ENCODE measurements around the gene GPR155.
"Not testable (repeated sequence)": the region's sequence is repeated elsewhere in the genome, so short reads cannot be mapped to it uniquely, and the experiment has no call there.

GPR155 gene

GRCh38 chr2:174438146-174438886 is 48.5 kb downstream of the GPR155 start:
- no peak for DNase-seq (ENCODE audit: low read depth in 2 of 2)

- DNase-seq (ENCODE audit: low read depth in 2 of 2), result no peak
Observed at GRCh38 chr2:174436351-174436750, 50.5 kb downstream of the GPR155 start.

DNA sequence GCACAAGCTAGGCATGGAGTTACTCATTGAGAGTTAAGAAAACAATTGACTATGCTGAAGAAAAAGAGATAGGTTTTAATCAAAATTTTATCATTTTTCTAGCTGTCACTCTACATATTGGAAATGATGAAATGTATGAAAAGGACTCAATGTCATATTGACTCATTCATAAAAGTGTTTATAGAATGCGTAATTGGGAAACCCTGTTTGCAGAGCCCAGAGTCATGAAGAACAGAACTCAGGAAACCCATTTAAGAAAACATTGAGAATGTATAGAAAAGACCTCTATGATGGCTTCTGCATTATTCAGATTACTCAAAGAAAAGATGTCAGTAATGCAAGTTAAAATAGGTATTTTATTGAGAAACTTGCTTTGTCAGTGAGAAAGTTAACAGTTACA is 54.9 kb downstream of the GPR155 start:
- no peak for DNase-seq (ENCODE audit: low read depth in 2 of 2)

GRCh38 chr2:174430066-174430465 is 56.8 kb downstream of the GPR155 start:
- DNase-seq (ENCODE audit: low read depth in 2 of 2), result no peak

DNA sequence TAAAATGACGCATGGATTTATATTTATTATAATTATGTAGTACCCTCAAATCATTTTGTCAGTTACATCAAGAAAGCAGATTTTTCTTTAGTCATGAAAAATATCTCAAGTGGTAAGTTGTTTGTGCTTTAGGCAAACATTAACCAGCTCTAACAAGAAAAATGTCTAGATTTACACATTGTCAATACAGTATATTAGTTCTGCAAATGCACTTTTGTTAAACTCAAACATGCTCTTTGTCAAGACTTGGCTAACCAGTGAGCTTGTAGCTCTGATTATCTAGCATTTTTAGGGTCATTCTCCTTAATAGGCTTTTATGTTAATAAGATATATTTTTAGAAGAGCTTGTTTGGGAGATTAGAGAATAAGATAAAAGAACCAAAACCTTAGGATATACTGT is 58.6 kb downstream of the GPR155 start:
- DNase-seq (ENCODE audit: low read depth in 2 of 2), result no peak

GRCh38 chr2:174412256-174412655 is 74.6 kb downstream of the GPR155 start:
- no peak for DNase-seq (ENCODE audit: low read depth in 2 of 2)

DNA sequence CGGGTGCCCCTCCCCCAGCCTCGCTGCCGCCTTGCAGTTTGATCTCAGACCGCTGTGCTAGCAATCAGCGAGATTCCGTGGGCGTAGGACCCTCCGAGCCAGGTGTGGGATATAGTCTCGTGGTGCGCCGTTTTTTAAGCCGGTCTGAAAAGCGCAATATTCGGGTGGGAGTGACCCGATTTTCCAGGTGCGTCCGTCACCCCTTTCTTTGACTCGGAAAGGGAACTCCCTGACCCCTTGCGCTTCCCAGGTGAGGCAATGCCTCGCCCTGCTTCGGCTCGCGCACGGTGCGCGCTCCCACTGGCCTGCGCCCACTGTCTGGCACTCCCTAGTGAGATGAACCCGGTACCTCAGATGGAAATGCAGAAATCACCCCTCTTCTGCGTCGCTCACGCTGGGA is 76.8 kb downstream of the GPR155 start:
- DNase-seq (ENCODE audit: low read depth in 2 of 2), result not testable (repeated sequence)

DNA sequence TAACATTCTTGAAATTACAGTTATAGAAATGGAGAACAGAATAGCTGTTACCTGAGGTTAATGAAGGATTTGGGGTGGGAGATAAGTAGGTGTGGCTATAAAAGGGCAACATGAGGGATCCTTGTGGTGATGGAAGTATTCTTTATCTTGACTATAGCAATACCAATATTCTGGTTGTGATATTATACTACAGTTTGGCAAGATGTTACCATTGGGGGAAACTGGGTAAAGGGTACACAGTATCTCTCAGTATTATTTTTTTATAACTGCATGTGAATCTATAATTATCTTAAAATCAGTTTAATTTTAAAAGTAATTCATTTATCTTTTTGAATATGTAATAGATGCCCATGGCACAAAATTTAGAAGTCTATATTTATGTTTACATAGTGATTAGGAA is 83.2 kb downstream of the GPR155 start:
- no peak for DNase-seq (ENCODE audit: low read depth in 2 of 2)

GRCh38 chr2:174400853-174401252 is 86.0 kb downstream of the GPR155 start:
- DNase-seq (ENCODE audit: low read depth in 2 of 2), result no peak

DNA sequence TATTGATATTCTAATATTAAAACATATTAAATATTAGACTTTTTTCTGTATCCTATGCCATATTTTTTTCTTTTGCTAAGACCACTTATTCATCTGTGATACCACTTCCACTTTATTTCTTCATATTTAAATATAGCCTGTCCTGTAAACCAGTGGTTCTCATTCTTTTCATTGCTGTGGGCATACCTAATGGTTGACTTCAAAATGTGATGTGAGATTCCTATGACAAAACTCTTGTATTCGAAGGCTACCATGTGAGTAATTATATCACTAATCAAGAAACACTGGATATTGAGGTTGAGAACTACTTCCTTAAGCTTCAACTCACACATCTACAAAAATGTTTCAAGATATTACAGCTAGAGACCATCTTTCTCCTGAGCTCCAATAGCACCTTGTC is 87.7 kb downstream of the GPR155 start:
- DNase-seq (ENCODE audit: low read depth in 2 of 2), result no peak

GRCh38 chr2:174397773-174398172 is 89.1 kb downstream of the GPR155 start:
- DNase-seq (ENCODE audit: low read depth in 2 of 2), result no peak

- DNase-seq (ENCODE audit: low read depth in 2 of 2), result no peak
Observed at GRCh38 chr2:174395969-174396630, 90.7 kb downstream of the GPR155 start.

- DNase-seq (ENCODE audit: low read depth in 2 of 2), result peak; percentile 55 to 69
Observed at GRCh38 chr2:174395284-174395968, 91.4 kb downstream of the GPR155 start, which contains the start of gene SCRN3. SCRN3 (plus strand) TSS chr2:174395730; CDS start chr2:174398284, 2,554 bp downstream.

- DNase-seq (ENCODE audit: low read depth in 2 of 2), result no peak
Observed at GRCh38 chr2:174392706-174393105, 94.1 kb downstream of the GPR155 start.

DNA sequence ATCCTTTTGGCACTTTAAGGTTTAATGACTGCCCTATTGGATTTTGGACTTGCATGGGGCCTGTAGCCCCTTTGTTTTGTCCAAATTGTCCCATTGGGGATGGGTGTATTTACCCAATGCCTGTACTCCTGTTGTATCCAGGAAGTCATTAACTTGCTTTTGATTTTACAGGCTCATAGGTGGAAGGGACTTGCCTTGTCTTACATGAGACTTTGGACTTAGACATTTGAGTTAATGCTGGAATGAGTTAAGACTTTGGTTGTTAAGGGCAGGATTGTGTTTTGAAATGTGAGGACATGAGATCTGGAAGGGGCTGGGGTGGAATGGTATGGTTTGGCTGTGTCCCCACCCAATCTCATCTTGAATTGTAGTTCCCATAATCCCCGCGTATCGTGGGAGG is 96.5 kb downstream of the GPR155 start:
- DNase-seq (ENCODE audit: low read depth in 2 of 2), result not testable (repeated sequence)

DNA sequence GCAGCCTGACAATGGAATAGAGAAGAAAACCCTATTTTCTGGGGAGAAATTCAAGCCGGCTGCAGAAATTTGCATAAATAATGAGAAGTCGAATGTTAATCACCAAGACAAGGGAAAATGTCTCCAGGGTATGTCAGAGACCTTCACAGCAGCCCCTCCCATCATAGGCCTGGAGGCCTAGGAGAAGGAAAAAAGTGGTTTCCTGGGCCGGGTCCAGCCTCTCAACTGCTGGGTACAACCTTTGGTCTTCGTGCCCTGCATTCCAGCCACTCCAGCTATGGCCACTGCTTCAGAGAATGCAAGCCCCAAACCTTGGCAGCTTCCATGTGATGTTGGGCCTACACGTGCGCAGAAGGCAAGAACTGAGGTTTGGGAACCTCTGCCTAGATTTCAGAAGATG is 97.3 kb downstream of the GPR155 start:
- DNase-seq (ENCODE audit: low read depth in 2 of 2), result no peak

GRCh38 chr2:174388706-174389105 is 98.1 kb downstream of the GPR155 start:
- DNase-seq (ENCODE audit: low read depth in 2 of 2), result not testable (repeated sequence)

GRCh38 chr2:174385201-174385600 is 101.6 kb downstream of the GPR155 start:
- DNase-seq (ENCODE audit: low read depth in 2 of 2), result no peak

DNA sequence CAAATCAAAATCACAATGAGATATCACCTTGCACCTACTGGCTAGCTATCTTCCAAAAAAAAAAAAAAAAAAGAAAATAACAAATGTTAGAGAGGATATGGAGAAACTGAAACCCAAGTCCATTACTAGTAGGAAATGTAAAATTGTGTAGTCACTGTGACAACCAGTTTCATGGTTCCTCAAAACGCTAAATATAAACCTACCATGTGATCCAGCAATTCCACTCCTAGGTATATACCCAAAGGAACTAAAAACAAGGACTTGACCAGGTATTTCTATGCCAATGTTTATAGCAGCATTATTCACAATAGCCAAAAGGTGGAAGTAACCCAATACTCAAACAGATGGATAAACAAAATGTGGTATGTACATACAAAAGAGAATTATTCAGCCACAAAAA is 103.0 kb downstream of the GPR155 start:
- DNase-seq (ENCODE audit: low read depth in 2 of 2), result no peak
